Mesendoderm (in vitro differentiated cells): ENCODE results near the gene PICALM.

Experiments used
- DNase-seq: peaks from one replicate; pipeline ENCODE4 v3.0.0; 2013
- H2AK5ac ChIP-seq: 2 replicates; pipeline ENCODE4 v1.6.1; 2013; ENCODE audit warnings: low read length, inconsistent platforms
- H2BK120ac ChIP-seq: 2 replicates; pipeline ENCODE4 v1.6.1; 2013; ENCODE audit warnings: low read depth, mild to moderate bottlenecking, low read length, moderate library complexity, mixed read lengths
- H2BK15ac ChIP-seq: replicated peaks from 2 replicates; pipeline ENCODE4 v1.6.1; 2013; ENCODE audit warnings: low read depth, mild to moderate bottlenecking, moderate library complexity
- H2BK5ac ChIP-seq: 2 replicates; pipeline ENCODE4 v1.6.1; 2013; ENCODE audit warnings: low read length, inconsistent platforms
- H3K18ac ChIP-seq: 2 replicates; pipeline ENCODE4 v1.6.1; 2013; ENCODE audit warnings: mild to moderate bottlenecking, low read length, mixed read lengths
- H3K23ac ChIP-seq: one replicate; pipeline ENCODE4 v1.6.1; 2013; ENCODE audit warnings: low read length
- H3K27ac ChIP-seq: 2 replicates; pipeline ENCODE4 v1.5.1; 2013; ENCODE audit warnings: low read depth, mild to moderate bottlenecking, inconsistent platforms, low read length, moderate library complexity
- H3K27me3 ChIP-seq: 2 replicates; pipeline ENCODE4 v1.6.1; 2013; ENCODE audit warnings: low read length, control low read depth, mild to moderate bottlenecking, inconsistent platforms; ENCODE audit not compliant: insufficient read depth, poor library complexity
- H3K36me3 ChIP-seq: 2 replicates; pipeline ENCODE4 v1.6.1; 2013; ENCODE audit warnings: low read length, inconsistent platforms; ENCODE audit not compliant: control insufficient read depth, insufficient read depth
- H3K4ac ChIP-seq: one replicate; pipeline ENCODE4 v1.6.1; 2013; ENCODE audit warnings: low read depth, mild to moderate bottlenecking, low read length, moderate library complexity
- H3K4me1 ChIP-seq: 2 replicates; pipeline ENCODE4 v1.6.1; 2013; ENCODE audit warnings: low read depth, low read length, inconsistent platforms; ENCODE audit not compliant: control insufficient read depth
- H3K4me2 ChIP-seq: 2 replicates; pipeline ENCODE4 v1.6.1; 2013; ENCODE audit warnings: low read length
- H3K4me3 ChIP-seq: 2 replicates; pipeline ENCODE4 v1.5.1; 2013; ENCODE audit warnings: mild to moderate bottlenecking, low read length
- H3K56ac ChIP-seq: one replicate; pipeline ENCODE4 v1.6.1; 2013; ENCODE audit warnings: low read length
- H3K79me1 ChIP-seq: 2 replicates; pipeline ENCODE4 v1.6.1; 2013; ENCODE audit warnings: low read length, inconsistent platforms
- H3K79me2 ChIP-seq: 2 replicates; pipeline ENCODE4 v1.6.1; 2013; ENCODE audit warnings: mild to moderate bottlenecking, low read length; ENCODE audit not compliant: control insufficient read depth, insufficient read depth
- H3K9ac ChIP-seq: 2 replicates; pipeline ENCODE4 v1.6.1; 2013; ENCODE audit warnings: low read length, inconsistent platforms
- H4K5ac ChIP-seq: one replicate; pipeline ENCODE4 v1.6.1; 2013; ENCODE audit warnings: low read length
- H4K8ac ChIP-seq: one replicate; pipeline ENCODE4 v1.6.1; 2013; ENCODE audit warnings: low read depth, mild to moderate bottlenecking, control low read depth, low read length, moderate library complexity
- WGBS: extraction: QIAGEN DNeasy Blood & Tissue Kit; methylation state at CpG from one replicate; pipeline ENCODE4 v1.1.7; 2013; ENCODE audit warnings: low lambda C conversion rate, missing lambda C conversion rate; ENCODE audit not compliant: insufficient coverage; ENCODE audit errors: extremely low coverage; 5-methylcytosine and 5-hydroxymethylcytosine counted together

PICALM gene

DNA sequence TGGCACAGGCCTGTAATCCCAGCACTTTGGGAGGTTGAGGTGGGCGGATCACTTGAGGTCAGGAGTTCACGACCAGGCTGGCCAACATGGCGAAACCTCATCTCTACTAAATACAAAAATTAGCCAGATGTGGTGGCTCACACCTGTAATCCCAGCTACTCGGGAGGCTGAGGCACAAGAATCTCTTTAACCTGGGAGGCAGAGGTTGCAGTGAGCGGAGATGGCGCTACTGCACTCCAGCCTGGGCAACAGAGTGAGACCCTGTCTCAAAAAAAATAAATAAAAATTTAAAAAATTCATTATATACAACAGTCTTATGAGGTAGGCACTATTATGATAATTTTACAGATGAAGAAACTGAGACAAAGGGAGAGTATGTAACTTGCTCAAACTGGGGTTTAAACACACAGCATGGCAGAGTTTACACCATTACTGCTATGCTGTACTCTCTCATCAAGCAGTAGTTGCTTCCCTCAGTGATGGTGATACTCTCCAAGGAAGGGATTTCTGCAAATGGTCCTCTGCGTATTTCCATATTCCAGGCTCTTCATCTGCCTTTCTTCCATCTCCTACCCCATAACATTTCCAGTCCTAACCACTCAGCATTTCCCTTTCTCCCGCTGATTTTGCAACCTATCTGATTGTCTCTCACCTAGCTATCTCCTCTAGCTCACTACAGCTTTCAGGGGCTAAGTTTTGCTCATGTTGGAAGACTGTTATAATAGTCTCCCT, 118.4 kb downstream of the PICALM start:
- no CpG with 5 or more reads among the region's 8 CpGs for WGBS
- Histone ChIP-seq H3K79me2 (no peaks in the 10 kb centered on the region), H2AK5ac (no peak overlapping the region), H2BK120ac (no peak overlapping the region), H3K23ac (no peak overlapping the region), H2BK15ac (no peak overlapping the region), H2BK5ac (no peak overlapping the region), H3K27ac (no peak overlapping the region), H3K36me3 (no peaks in the 10 kb centered on the region), H4K8ac (no peak overlapping the region), H4K5ac (no peak overlapping the region), H3K4me3 (no peak overlapping the region), H3K79me1 (no peaks in the 10 kb centered on the region), H3K4me1 (no peaks in the 10 kb centered on the region), H3K27me3 (no peaks in the 10 kb centered on the region), H3K4ac (no peak overlapping the region), H3K9ac (no peak overlapping the region), H3K56ac (no peak overlapping the region), H3K18ac (no peak overlapping the region), H3K4me2 (no peak overlapping the region)
- no peak for DNase-seq

DNA sequence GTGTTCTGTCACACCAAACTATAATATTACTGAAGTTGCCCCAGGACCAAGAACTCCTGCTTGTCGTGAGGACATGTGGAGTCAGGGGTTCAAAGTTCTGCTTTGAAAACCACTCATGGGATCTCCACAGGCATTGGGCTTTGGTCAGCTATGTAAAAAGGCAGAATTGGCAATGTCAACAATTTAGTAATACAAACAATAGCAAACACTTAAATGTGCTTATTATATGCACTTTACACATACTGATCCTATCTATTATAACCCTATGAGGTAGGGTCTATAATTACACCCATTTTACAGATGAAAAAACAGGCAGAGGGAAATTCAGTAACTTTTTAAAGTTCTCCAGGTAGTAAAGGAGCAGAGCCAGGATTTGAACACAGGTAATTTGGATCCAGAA, 119.1 kb downstream of the PICALM start:
- Histone ChIP-seq H3K56ac (no peak overlapping the region), H4K8ac (no peak overlapping the region), H2BK5ac (no peak overlapping the region), H3K4me1 (no peaks in the 10 kb centered on the region), H3K27ac (no peak overlapping the region), H3K4me2 (no peak overlapping the region), H3K4ac (no peak overlapping the region), H3K79me1 (no peaks in the 10 kb centered on the region), H3K27me3 (no peaks in the 10 kb centered on the region), H3K4me3 (no peak overlapping the region), H2BK15ac (no peak overlapping the region), H3K36me3 (no peaks in the 10 kb centered on the region), H3K23ac (no peak overlapping the region), H2BK120ac (no peak overlapping the region), H4K5ac (no peak overlapping the region), H3K79me2 (no peaks in the 10 kb centered on the region), H2AK5ac (no peak overlapping the region), H3K18ac (no peak overlapping the region), H3K9ac (no peak overlapping the region)
- no peak for DNase-seq
- no CpG with 5 or more reads among the region's 1 CpG for WGBS

- Histone ChIP-seq H4K8ac (no peak overlapping the region), H3K4me3 (no peak overlapping the region), H2BK120ac (no peak overlapping the region), H3K18ac (no peak overlapping the region), H3K79me2 (no peaks in the 10 kb centered on the region), H3K56ac (no peak overlapping the region), H3K36me3 (no peaks in the 10 kb centered on the region), H3K4me1 (no peaks in the 10 kb centered on the region), H2BK5ac (no peak overlapping the region), H2AK5ac (no peak overlapping the region), H4K5ac (no peak overlapping the region), H3K23ac (no peak overlapping the region), H3K9ac (no peak overlapping the region), H3K4ac (no peak overlapping the region), H3K79me1 (no peaks in the 10 kb centered on the region), H3K27ac (no peak overlapping the region), H3K4me2 (no peak overlapping the region), H2BK15ac (no peak overlapping the region), H3K27me3 (no peaks in the 10 kb centered on the region)
- DNase-seq: no peak
- WGBS: no CpG with 5 or more reads among the region's 2 CpGs
Observed at GRCh38 chr11:85948884-85949283, 120.0 kb downstream of the PICALM start.

GRCh38 chr11:85947431-85948272, 121.2 kb downstream of the PICALM start:
- no CpG with 5 or more reads among the region's 5 CpGs for whole genome bisulfite sequencing
- Histone ChIP-seq H3K18ac (no peak overlapping the region), H3K4me3 (no peak overlapping the region), H3K27me3 (no peaks in the 10 kb centered on the region), H2BK120ac (no peak overlapping the region), H4K8ac (no peak overlapping the region), H3K23ac (no peak overlapping the region), H3K4ac (no peak overlapping the region), H3K4me2 (no peak overlapping the region), H2BK5ac (no peak overlapping the region), H3K9ac (no peak overlapping the region), H4K5ac (no peak overlapping the region), H3K79me2 (no peaks in the 10 kb centered on the region), H3K27ac (no peak overlapping the region), H3K79me1 (no peaks in the 10 kb centered on the region), H2AK5ac (no peak overlapping the region), H3K36me3 (no peaks in the 10 kb centered on the region), H3K56ac (no peak overlapping the region), H3K4me1 (no peaks in the 10 kb centered on the region), H2BK15ac (no peak overlapping the region)
- DNase-seq: no peak

- H3K79me2 ChIP-seq: no peaks in the 10 kb centered on the region
- no peak overlapping the region for H2AK5ac ChIP-seq
- no peak overlapping the region for H3K4ac ChIP-seq
- H3K18ac ChIP-seq: no peak overlapping the region
- H3K36me3 ChIP-seq: no peaks in the 10 kb centered on the region
- no peak overlapping the region for H3K4me2 ChIP-seq
- H2BK15ac ChIP-seq: no peak overlapping the region
- no peaks in the 10 kb centered on the region for H3K4me1 ChIP-seq
- H4K8ac ChIP-seq: no peak overlapping the region
- H4K5ac ChIP-seq: no peak overlapping the region
- H3K4me3 ChIP-seq: no peak overlapping the region
- H3K9ac ChIP-seq: no peak overlapping the region
- no peaks in the 10 kb centered on the region for H3K79me1 ChIP-seq
- H3K23ac ChIP-seq: no peak overlapping the region
- H3K56ac ChIP-seq: no peak overlapping the region
- H2BK120ac ChIP-seq: no peak overlapping the region
- no peak overlapping the region for H2BK5ac ChIP-seq
- DNase-seq: no peak
- no peaks in the 10 kb centered on the region for H3K27me3 ChIP-seq
- no peak overlapping the region for H3K27ac ChIP-seq
Observed at GRCh38 chr11:85946221-85946620, 122.7 kb downstream of the PICALM start.
